ENCODE results near the gene PGC.

Gene PGC

DNA sequence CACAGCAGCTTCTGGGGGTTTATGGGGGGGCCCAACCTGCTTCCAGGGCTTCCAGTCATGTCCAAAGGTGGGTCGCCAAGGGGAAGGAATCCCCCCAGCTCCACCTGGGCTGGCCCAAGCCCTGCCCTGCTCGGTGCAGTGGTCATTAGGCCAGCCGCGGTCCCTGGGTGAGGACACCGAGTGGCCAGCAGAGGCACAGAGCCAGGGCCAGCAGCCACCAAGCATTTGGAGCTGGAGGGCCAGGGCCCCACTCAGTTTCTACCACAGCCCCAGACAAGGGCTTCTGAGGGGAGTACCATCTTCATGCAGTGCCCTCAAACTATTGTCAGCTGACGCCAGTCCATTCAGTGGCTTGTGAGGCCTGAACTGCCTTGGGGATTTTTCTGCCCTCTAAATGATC is 51.4 kb downstream of the PGC start:
- TF ChIP-seq, protein P1, sequence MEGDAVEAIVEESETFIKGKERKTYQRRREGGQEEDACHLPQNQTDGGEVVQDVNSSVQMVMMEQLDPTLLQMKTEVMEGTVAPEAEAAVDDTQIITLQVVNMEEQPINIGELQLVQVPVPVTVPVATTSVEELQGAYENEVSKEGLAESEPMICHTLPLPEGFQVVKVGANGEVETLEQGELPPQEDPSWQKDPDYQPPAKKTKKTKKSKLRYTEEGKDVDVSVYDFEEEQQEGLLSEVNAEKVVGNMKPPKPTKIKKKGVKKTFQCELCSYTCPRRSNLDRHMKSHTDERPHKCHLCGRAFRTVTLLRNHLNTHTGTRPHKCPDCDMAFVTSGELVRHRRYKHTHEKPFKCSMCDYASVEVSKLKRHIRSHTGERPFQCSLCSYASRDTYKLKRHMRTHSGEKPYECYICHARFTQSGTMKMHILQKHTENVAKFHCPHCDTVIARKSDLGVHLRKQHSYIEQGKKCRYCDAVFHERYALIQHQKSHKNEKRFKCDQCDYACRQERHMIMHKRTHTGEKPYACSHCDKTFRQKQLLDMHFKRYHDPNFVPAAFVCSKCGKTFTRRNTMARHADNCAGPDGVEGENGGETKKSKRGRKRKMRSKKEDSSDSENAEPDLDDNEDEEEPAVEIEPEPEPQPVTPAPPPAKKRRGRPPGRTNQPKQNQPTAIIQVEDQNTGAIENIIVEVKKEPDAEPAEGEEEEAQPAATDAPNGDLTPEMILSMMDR (IDR thresholded peaks at IDR 0.05; ENCODE audit: extremely low read depth, missing control alignments) = no peak

DNA sequence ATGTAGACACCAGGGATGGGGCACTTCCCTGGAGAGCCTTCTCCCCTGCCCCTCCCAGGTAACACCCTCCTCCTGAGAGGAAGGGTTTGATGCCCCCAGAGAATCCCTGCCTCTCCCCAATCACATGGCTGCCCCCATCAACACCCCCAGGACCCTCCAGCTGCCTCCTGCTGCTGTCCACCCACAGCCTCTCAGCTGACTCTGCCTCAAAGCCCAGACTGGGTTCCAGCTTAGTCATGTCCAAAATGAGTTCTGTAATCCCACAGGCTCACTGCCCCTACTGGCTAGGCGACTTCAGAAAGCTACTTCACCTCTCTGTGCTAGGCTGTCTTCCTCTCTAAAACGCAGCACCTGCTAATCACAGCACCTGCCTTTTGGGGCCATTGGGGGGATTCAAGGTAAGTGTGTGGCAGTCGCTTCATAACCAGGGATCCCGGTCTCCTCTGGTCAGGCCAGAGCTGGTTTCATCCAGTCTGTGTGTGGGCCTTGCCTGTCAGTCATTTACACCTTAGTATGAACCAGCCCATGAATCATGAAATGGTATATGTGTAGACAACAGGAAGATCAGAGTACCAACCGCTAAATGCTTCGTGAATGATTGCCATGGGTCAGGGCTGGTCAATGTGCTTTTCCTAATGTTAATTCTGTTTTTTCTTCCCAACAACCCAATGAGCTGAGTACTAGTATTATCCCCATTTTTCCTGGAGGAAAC is 52.2 kb downstream of the PGC start:
- no peak for DNase-seq (ENCODE audit: low spot score)

More for the DNA sequence above, 51.4 kb downstream of the PGC start:
- DNase-seq (ENCODE audit: low spot score) = no peak

DNA sequence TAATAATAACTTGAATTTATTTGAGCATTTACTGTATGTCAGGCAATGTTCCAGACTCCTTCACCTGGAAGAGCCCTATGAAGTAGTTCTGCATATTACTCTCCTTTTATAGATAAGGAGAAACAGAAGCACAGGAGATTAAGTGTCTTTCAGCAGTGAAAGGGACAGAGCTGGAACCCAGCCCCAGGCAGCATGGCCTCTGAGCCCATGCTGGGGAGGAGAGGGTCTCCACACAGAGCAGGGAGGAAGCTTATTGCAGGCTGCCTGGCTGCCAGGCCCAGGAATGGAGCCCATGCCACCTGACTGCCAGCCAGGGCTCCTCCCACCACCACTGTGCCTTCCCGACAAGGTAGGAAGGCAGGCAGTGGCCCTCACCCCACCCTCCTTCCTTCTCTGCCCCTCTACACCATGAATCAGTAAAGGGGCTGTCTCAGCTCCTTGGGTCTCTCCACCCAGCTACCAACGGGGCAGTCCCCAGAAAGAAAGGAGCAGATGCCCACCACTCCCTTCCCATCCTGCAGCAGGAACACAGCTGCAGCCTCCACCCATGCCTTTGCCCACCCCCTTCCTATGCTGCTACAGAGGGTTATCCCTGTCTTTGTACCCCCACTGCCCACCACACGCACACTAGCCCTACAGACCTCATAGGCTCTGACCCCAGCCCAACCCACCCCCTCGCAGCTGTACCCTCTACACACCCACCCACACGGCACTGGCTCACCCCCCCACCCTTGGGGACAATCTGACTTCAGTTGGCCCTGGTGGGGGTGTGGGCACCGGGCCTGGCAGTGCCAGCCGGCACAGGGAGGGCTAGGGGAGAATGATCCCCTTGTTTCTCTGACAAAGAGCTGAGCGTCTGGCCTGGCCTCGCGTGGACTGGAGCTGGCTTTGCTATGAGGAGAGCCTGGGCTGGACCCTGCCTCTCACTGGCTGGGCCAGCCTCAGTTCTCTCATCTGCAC is 53.6 kb downstream of the PGC start:
- no peak for DNase-seq (ENCODE audit: low spot score)
- TF ChIP-seq, protein P1 (IDR thresholded peaks at IDR 0.05; ENCODE audit: extremely low read depth, missing control alignments) = no peak

More for the DNA sequence above, 52.2 kb downstream of the PGC start:
- TF ChIP-seq, protein P1 (IDR thresholded peaks at IDR 0.05; ENCODE audit: extremely low read depth, missing control alignments) = no peak

DNA sequence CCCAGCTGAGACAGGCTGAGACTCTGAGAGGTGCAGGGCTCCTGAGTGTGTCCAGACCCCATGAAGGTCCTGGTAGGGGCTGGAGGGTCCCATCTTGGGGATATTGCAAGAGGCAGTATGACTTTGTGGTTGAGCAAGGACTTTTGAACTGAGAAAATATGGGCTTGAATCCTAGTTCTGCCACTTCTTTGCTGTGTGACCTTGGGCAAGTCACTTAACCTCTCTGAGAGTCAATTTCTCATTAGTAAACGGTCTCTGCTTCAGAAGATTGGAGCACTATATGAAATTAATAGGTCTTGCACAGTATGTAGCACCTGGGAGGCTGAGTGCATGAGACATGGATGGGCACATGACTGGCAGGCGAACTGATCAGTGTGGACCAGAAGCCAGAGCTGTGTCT is 54.5 kb downstream of the PGC start:
- DNase-seq (ENCODE audit: low spot score) = no peak
- TF ChIP-seq, protein P1 (IDR thresholded peaks at IDR 0.05; ENCODE audit: extremely low read depth, missing control alignments) = no peak

DNA sequence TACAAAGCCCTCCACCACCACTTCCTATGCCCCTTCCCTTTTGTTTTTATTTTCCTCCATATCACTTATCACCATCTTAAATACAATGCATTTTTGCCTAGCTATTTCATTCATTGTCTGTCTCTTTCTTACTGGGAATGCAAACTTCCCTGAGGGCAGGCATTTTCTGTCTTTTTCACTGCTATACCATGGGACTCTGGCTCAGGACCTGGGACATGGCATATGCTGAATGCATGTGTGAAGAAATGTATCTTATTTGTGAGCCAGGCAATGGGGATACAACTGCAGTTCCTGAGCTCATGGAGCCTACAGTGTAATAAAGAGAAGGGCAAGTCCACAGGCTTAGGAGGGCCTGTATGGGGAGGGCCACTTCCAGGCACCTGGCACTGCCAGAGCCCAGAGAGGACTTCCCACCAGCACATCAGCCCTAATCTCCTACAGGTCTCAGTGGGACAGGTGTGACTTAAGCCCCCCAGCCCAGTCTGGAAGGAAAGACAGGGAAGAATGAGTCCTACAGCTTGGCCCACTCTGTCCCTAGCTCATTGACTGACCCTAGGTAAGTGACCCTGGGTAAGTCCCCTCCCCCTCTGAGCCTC is 55.0 kb downstream of the PGC start:
- DNase-seq (ENCODE audit: low spot score) = no peak
- TF ChIP-seq, protein P1 (IDR thresholded peaks at IDR 0.05; ENCODE audit: extremely low read depth, missing control alignments) = no peak

DNA sequence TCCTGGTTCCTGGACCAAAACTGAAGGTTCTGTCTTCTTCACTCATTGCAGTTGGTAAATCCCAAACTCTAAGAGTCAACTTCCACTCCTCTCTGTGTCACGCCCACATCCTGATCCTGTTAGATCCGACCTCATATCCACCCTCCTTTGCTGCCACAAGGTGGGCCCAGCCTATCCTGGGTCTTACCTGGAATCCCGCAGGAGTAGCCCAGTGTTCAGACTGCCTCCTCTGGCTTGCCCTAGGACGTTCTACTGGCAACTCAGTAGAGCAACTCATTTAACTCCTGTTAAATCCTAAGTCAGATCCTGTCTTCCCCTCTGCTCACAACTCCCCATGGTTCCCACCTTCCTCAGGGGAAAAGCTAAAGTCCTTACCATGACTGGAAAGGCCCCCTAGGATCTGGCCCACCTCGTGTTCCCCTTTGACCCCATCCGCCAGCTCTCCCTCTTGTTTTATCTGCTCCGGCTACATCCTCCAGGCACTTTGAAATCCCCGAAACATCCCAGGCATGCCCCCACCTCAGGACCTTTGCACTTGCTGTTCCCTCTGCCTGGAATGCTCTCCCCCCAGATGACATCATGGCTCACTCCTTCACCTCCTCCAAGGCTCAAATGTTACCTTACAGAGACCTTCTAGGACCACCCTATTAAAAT is 55.6 kb downstream of the PGC start:
- TF ChIP-seq, protein P1 (IDR thresholded peaks at IDR 0.05; ENCODE audit: extremely low read depth, missing control alignments) = no peak
- no peak for DNase-seq (ENCODE audit: low spot score)

Data from GM20000 (cell line).